Suprapubic skin (tissue), 4 donors: ENCODE results near the gene MUC5AC.

Experiments
- EP300 ChIP-seq: sonication (generic); formaldehyde crosslinking; IDR thresholded peaks from one replicate; pipeline ENCODE4 v1.6.1; 2017; ENCODE audit warnings: antibody characterized with exemption
- POLR2A ChIP-seq, 2 donors: fragments of 450-650 bp; IDR thresholded peaks; one replicate each; pipeline ENCODE4 v1.6.1; 2017; ENCODE audit warnings: antibody characterized with exemption in 2 of 2, mild to moderate bottlenecking in 2 of 2, moderate library complexity in 2 of 2
- POLR2AphosphoS5 ChIP-seq, 3 donors: sonication (generic); formaldehyde crosslinking; IDR thresholded peaks; one replicate each; pipeline ENCODE4 v1.6.1; 2017; ENCODE audit warnings: antibody characterized with exemption in 3 of 3
- TF ChIP-seq, protein P1 (sequence below), 2 donors: fragments of 200-600 bp in 1 of 2; fragments of 450-650 bp in 1 of 2; sonication (generic) in 1 of 2; IDR thresholded peaks; one replicate each; pipeline ENCODE4 v1.5.1; 2016 to 2019; ENCODE audit warnings: antibody characterized with exemption in 2 of 2, mild to moderate bottlenecking in 1 of 2, moderate library complexity in 1 of 2

DNA sequence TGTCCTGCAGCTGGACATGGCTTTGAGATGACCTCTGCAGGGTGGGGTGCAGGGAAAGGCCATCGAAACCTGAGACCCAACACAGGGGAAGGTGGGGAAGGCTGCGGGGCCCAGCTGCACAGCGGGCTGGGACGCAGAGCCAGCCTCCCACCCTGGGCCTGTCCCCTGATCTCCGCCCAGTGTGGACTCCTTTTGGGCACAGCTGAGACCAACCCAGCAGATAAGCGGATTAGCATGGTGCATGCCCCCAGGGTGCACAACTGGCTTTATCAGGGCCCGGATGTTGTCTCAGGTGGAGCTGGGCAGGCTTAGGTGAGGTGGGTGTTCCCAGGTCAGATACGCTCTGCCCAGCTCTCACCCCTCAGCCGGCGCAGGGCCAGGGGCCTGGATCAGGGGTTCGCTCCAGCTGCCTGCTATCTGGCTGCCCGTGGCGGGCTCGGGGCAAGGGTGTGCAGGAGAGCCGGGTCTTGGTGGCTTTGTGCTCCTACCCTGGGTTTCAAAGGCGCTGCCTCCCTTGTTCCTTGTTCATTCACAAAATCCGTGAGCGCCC, 28.1 kb upstream of the MUC5AC start:
- TF ChIP-seq, protein P1, sequence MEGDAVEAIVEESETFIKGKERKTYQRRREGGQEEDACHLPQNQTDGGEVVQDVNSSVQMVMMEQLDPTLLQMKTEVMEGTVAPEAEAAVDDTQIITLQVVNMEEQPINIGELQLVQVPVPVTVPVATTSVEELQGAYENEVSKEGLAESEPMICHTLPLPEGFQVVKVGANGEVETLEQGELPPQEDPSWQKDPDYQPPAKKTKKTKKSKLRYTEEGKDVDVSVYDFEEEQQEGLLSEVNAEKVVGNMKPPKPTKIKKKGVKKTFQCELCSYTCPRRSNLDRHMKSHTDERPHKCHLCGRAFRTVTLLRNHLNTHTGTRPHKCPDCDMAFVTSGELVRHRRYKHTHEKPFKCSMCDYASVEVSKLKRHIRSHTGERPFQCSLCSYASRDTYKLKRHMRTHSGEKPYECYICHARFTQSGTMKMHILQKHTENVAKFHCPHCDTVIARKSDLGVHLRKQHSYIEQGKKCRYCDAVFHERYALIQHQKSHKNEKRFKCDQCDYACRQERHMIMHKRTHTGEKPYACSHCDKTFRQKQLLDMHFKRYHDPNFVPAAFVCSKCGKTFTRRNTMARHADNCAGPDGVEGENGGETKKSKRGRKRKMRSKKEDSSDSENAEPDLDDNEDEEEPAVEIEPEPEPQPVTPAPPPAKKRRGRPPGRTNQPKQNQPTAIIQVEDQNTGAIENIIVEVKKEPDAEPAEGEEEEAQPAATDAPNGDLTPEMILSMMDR (IDR thresholded peaks at IDR 0.05) = no peak
- TF ChIP-seq EP300 = no peak
- TF ChIP-seq POLR2A (IDR thresholded peaks at IDR 0.05) = no peak
- TF ChIP-seq POLR2AphosphoS5 (IDR thresholded peaks at IDR 0.05) = no peak
